Small intestine (tissue), 7 donors: ENCODE measurements around the gene CTNNA1. TPM values are rescaled to one million over a fixed set of nuclear protein-coding genes. Genes with fewer than 3 reads are reported as not detected.

ENCODE experiments used
- DNase-seq, 2 donors: peaks; one replicate each; pipeline versions ENCODE4 v3.0.0 to v3.0.0-alpha.2; 2013
- FAIRE-seq: peaks from 2 replicates; lab custom pipeline; 2012; peaks lifted over from hg19 to GRCh38; lab: Jason Lieb, UNC
- H3K27ac ChIP-seq, 3 donors: one replicate each; pipeline ENCODE4 v1.5.1; 2013; ENCODE audit warnings: low read length in 2 of 3, mild to moderate bottlenecking in 2 of 3, control low read depth in 1 of 3, inconsistent platforms in 1 of 3, low read depth in 1 of 3, moderate library complexity in 1 of 3
- H3K27me3 ChIP-seq, 3 donors: one replicate each; pipeline ENCODE4 v1.6.1; 2013; ENCODE audit warnings: low read length in 3 of 3, inconsistent platforms in 1 of 3; ENCODE audit not compliant: control insufficient read depth in 3 of 3, insufficient read depth in 3 of 3
- H3K36me3 ChIP-seq, 3 donors: one replicate each; pipeline ENCODE4 v1.6.1; 2013; ENCODE audit warnings: low read length in 3 of 3, inconsistent platforms in 1 of 3, low read depth in 1 of 3, mild to moderate bottlenecking in 1 of 3, moderate library complexity in 1 of 3; ENCODE audit not compliant: control insufficient read depth in 3 of 3, insufficient read depth in 2 of 3
- H3K4me1 ChIP-seq, 3 donors: one replicate each; pipeline ENCODE4 v1.6.1; 2013; ENCODE audit warnings: low read length in 2 of 3, inconsistent platforms in 1 of 3, low read depth in 1 of 3, mild to moderate bottlenecking in 1 of 3, moderate library complexity in 1 of 3; ENCODE audit not compliant: control insufficient read depth in 3 of 3, insufficient read depth in 2 of 3
- H3K4me3 ChIP-seq, 3 donors: one replicate each; pipeline ENCODE4 v1.5.1; 2013; ENCODE audit warnings: low read length in 3 of 3, control low read depth in 1 of 3, inconsistent platforms in 1 of 3, low read depth in 1 of 3, mild to moderate bottlenecking in 1 of 3, moderate library complexity in 1 of 3
- H3K9me3 ChIP-seq, 2 donors: one replicate each; pipeline ENCODE4 v1.6.1; 2013; ENCODE audit warnings: low read depth in 1 of 2, low read length in 1 of 2; ENCODE audit not compliant: control insufficient read depth in 2 of 2, insufficient read depth in 1 of 2
- WGBS, 3 donors: extraction: QIAGEN DNeasy Blood & Tissue Kit; methylation state at CpG; one replicate each; pipeline ENCODE4 v1.1.7; 2013; 5-methylcytosine and 5-hydroxymethylcytosine counted together
- polyA plus RNA-seq, 4 donors: library from polyadenylated mRNA; stranded (reverse) in 3 of 4; unstranded in 1 of 4; fragments of 200-250 nt in 3 of 4; fragments of 120-200 nt in 1 of 4; gene quantifications; one replicate each; pipeline versions ENCODE4 v1.2.1 to v1.2.3, GENCODE V29; 2013
- donor health status: healthy with polysubstance abuse.
- donor health status: control.
- donor health status: control.
- donor health status: Bipolar disorder and iron deficiency.
- donor health status: healthy.

Gene CTNNA1
- polyA plus RNA-seq, 4 donors, result 145 to 286 (median 196) TPM

DNA sequence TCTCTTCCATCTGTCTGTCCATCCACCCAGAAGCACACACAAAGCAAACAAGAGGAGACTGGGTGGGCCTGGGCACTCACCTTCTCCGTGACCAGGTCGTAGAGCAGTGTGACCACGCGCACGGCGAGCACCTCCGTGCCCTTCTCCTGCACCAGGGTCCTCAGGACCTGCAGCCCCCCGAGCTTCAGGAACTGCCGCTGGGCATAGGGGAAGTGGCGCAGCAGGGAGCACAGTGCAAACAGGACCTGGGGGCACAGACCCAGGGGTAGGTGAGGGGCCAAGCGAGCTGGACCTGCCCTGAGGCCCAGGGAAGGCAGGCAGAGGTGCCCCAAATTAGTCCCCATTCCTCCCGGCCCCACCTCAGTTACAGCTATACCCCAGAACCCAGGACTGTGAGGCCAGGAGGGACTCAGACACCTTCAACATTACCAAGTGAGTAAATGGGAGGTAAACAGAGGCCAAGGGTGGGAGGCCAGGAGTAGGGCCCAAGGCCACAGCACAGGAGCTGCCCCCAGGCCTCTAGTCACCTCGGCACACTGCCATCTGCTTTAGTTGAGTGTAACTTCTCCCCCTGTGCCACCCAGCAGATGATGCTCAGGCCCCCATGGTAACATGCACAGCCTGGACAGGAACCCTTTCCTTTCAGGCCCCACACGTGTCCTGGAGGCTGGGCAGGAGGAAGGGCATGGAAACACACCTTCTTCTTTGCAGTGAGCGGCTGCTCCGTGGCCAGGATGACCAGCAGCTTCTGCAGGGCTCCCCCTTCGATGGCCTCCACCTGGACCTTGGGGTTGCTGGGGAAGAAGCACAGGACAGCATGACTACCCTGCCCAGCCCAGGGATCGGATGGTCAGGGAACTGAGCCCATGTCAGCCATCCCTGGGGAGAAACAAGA is 198.1 kb downstream of the CTNNA1 start:
- Histone ChIP-seq H3K9me3 (no peaks in the 10 kb centered on the region), H3K4me1 (peaks cover 3 to 27% (median 9%) of the 10 kb centered on the region in 3 donors), H3K27ac (no peak overlapping the region), H3K36me3 (peaks cover 0 to 74% (median 4%) of the 10 kb centered on the region in 3 donors), H3K27me3 (no peaks in the 10 kb centered on the region), H3K4me3 (no peak overlapping the region)
- FAIRE-seq, result no peak
- no peak for DNase-seq
- 92 to 95% (median 94%) methylated on average over 18 of the region's 18 CpGs for WGBS, 3 donors

DNA sequence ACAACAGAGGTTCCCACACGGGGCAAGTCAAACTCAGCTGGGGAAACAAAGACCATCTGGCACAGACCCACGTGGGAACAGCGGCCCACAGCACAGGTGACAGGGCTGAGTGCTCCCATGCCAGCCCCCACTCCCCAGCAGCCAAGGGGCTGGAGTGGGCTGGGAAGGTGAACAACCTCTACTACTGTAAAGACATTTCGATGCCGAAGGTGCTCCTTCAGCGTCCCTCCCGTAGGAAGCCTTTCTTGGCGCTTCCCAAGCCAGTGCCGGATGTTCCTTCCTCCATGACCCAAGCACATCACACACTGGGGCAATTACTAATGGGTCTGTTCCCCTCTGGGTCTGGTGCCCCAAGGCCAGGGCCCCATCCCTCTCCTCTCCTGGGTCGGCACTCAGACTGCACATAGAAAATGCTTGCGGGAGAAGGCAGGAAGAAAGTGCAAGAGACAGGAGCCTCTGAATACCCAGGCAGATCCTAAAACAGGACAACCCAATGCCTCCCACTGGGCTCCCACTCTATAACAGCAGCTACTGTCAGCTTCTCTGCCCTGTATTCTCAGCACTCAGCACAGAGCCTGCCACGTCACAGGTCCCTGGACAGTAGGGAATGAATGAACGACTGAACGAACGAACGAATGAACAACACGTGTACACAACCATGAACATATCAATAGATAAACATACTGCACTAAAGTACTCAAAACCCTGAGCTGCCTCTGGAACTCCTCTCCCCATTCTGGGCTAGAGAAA is 198.9 kb downstream of the CTNNA1 start:
- H3K27ac ChIP-seq, result no peak overlapping the region
- FAIRE-seq, result no peak
- H3K4me1 ChIP-seq, result peaks cover 3 to 27% (median 9%) of the 10 kb centered on the region in 3 donors

DNA sequence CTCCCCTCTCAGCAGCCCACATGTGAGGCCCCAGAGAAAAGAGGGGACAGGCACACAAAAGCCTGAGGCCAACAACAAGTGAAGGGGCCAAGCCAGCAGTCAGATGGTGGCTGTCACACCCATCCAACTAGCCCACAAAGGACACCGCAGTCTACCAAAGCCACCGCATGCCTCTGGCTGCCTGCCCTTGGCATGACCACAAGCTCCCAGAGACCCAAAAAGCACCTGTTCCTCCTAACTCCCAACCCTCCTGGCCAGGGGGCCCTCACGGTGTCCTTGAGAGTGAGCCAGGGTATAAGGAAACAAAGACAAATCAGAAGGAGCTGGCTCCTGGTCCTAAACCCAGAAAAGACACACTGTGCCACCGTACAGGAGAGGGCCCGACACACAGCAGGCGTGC is 199.7 kb downstream of the CTNNA1 start:
- Histone ChIP-seq H3K4me1 (peaks cover 3 to 27% (median 9%) of the 10 kb centered on the region in 3 donors), H3K27ac (peak overlapping the region in 2 of 3 donors; percentile 4 to 21), H3K9me3 (no peaks in the 10 kb centered on the region), H3K27me3 (no peaks in the 10 kb centered on the region), H3K36me3 (peaks cover 0 to 57% (median 0%) of the 10 kb centered on the region in 3 donors), H3K4me3 (no peak overlapping the region)
- WGBS, 3 donors, result 9 to 24% (median 16%) methylated on average over 6 of the region's 6 CpGs
- FAIRE-seq (no peak), DNase-seq (no peak)

More for the DNA sequence above, 198.9 kb downstream of the CTNNA1 start:
- Histone ChIP-seq H3K27me3 (no peaks in the 10 kb centered on the region), H3K9me3 (no peaks in the 10 kb centered on the region), H3K4me3 (no peak overlapping the region), H3K36me3 (peaks cover 0 to 65% (median 0%) of the 10 kb centered on the region in 3 donors)
- no peak for DNase-seq
- 85 to 89% (median 87%) methylated on average over 17 of the region's 17 CpGs for WGBS, 3 donors

DNA sequence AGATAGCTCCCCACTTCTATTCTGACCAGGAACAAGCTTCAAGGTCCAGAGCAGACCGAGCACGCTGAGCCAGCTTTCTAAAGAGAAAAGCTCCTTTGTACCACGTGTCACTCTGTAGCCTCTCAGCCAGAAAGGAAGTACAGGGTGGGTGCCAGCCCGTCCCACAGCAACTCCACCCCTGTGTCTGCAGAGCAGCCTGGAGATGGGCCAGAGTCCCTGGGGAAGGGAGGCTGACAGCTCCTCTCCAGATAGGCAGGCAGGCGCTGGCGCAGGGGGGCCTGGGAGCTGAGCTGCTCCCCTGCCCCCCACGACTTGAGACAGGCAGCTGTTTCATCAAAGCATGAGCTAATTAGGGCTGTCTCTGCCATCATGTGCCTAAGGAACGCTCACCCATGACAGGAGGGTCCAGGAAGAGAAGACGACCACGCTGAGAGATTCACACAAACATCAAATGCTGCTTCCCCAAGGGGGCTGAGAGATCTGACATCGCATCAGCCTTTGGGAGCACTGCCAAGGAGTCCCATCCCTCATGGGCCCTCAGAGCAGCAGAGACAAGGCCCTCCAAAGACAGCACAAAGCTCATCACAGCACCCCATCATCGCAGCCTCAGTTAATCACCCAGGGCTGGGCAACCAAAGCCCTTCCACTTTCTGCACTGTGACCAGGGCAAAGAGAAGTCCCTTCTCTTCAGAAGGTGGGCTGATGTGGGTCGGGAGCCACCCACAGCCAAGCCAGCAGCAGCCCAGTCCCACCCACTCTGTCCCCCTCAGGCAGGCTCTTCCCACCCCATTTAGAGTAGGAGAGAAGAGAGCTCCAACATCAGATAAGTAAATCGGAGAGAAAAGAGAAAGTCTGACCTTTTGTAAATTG is 200.4 kb downstream of the CTNNA1 start:
- Histone ChIP-seq H3K9me3 (no peaks in the 10 kb centered on the region), H3K4me1 (peaks cover 3 to 27% (median 9%) of the 10 kb centered on the region in 3 donors), H3K4me3 (no peak overlapping the region), H3K27ac (peak overlapping the region in 2 of 3 donors; percentile 4 to 21), H3K36me3 (peaks cover 0 to 51% (median 0%) of the 10 kb centered on the region in 3 donors), H3K27me3 (no peaks in the 10 kb centered on the region)
- DNase-seq (peak; percentile 70 to 77), FAIRE-seq (no peak)
- WGBS, 3 donors, result 28 to 37% (median 32%) methylated on average over 14 of the region's 14 CpGs

DNA sequence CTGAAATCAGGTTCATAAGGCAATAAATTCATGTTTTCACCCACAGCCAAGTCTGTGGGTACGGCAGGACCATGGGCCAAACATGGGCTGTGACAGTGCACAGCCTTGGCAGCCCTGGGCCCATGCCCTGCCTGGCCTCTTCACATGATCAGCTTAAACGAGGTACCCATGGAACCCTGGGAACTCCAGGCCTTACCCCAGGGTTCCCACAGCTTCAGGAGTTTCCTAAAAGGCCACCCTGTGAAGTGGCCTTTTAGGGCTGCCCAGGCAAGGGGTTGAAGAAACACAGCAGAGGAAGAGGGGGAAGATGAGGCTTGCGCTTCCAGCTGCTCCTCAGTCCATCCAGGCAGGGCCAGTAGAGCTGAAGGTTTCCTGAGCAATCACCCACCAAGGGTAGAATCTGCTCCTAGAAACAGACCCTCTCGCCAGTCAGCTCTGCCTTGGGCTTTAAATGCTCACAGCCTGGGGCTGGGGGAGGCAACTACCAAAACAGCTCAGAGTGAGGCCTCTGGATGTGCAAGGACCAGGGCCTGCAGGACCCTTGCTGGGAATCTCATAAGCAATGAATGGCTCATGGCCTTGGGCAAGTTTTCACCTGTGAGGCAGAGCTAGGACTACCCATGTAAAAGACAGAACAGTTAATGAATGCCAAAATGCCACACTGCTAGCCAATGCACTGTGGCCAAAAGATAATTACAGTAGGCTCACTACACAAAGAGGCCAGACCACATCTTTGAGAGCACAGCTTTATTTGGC is 201.2 kb downstream of the CTNNA1 start:
- FAIRE-seq, result no peak
- Histone ChIP-seq H3K36me3 (peaks cover 0 to 43% (median 0%) of the 10 kb centered on the region in 3 donors), H3K27ac (peak overlapping the region in 2 of 3 donors; percentile 4 to 65), H3K9me3 (no peaks in the 10 kb centered on the region), H3K27me3 (no peaks in the 10 kb centered on the region), H3K4me3 (no peak overlapping the region), H3K4me1 (peaks cover 3 to 27% (median 9%) of the 10 kb centered on the region in 3 donors)
- no peak for DNase-seq
- WGBS, 3 donors, result 71 to 83% (median 81%) methylated on average over 4 of the region's 4 CpGs

DNA sequence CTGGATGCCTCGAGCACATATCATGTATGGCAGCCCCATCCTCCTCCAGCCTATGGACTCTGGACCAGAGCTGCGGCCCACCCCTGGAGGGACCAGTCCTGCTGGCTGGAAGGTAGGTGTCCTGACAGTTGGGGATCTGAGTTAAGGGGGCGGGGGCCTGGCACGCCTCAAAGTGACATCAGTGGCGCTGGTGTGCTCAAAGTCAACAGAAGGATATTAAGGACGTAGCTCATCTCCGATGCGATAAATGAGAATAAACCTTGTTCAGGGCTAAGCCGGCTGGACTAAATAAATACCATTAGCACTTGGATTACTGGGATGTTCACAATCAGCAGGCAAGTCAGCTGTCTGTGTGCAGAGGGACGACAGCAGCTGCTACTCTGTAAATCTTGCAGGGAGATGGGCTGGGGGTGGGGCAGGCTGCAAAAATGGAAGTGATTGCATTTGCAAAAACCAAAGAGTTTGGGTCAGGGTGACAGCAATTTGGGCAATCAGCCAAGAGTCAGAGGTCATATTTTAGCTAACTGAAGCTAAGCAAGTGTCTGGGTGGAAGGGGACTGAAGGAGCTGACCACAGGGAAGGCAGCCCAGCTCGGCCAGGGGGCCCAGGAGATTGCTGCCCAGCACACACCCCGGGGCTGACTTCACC is 201.9 kb downstream of the CTNNA1 start:
- FAIRE-seq, result no peak
- no peaks in the 10 kb centered on the region for H3K27me3 ChIP-seq
- H3K36me3 ChIP-seq, result peaks cover 0 to 38% (median 0%) of the 10 kb centered on the region in 3 donors
- no peaks in the 10 kb centered on the region for H3K9me3 ChIP-seq
- peak; percentile 20 to 48 for DNase-seq
- no peak overlapping the region for H3K4me3 ChIP-seq
- H3K4me1 ChIP-seq, result peaks cover 3 to 27% (median 9%) of the 10 kb centered on the region in 3 donors
- H3K27ac ChIP-seq, result peak overlapping the region in 1 of 3 donors; percentile 65
- WGBS, 3 donors, result 63 to 70% (median 68%) methylated on average over 12 of the region's 12 CpGs

DNA sequence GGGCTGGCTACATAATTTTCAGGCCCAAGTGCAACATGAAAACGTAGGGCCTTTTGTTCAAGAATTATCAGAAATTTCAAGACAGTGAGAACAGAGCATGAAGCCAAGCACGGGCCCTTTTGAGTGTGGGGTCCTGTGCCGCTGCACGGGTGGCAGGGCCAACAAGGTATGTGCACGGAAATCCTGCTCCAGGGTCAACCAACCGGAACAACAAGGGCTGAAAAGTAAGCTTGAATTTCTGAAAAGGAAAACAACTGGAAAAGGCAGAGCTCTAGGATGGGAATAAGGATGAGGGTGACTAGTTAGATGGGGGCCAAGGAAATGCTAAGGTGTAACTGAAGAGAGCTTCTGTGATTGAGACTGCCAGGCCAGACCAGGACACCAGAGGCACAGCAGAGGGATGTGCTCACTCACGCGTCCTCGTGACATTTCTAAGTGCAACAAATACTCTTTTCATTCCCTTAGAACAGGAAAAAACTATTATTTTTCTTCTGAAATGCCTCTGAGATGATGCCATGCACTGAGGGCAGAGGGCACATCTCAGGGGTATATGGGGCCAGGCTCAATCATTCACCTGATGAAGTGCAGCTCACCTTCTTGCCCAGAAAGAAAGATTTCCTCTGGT is 202.6 kb downstream of the CTNNA1 start:
- FAIRE-seq, result no peak
- DNase-seq, result no peak
- Histone ChIP-seq H3K4me3 (no peak overlapping the region), H3K27me3 (no peaks in the 10 kb centered on the region), H3K27ac (no peak overlapping the region), H3K9me3 (no peaks in the 10 kb centered on the region), H3K4me1 (peaks cover 3 to 27% (median 9%) of the 10 kb centered on the region in 3 donors), H3K36me3 (peaks cover 0 to 31% (median 0%) of the 10 kb centered on the region in 3 donors)
- WGBS, 3 donors, result 84 to 90% (median 87%) methylated on average over 9 of the region's 9 CpGs
